GM19193 (cell line): Measurements from ENCODE around the gene BICD1.

Source experiments
- POLR2A ChIP-seq: IDR thresholded peaks from 4 replicates; pipeline ENCODE4 v1.6.1; 2011; ENCODE audit not compliant: insufficient read depth, insufficient read length; ENCODE audit errors: extremely low read depth

Gene BICD1

GRCh38 chr12:32260696-32261095 lies 154.0 kb downstream of the BICD1 start:
- no peak for TF ChIP-seq POLR2A

GRCh38 chr12:32261638-32262037 lies 155.0 kb downstream of the BICD1 start:
- TF ChIP-seq POLR2A: no peak

- TF ChIP-seq POLR2A: no peak
These were observed 158.3 kb downstream of the BICD1 start for GRCh38 chr12:32264961-32265360.

GRCh38 chr12:32265456-32265855 lies 158.8 kb downstream of the BICD1 start:
- TF ChIP-seq POLR2A: no peak

- TF ChIP-seq POLR2A: no peak
These were observed 159.3 kb downstream of the BICD1 start for GRCh38 chr12:32265951-32266350.

GRCh38 chr12:32266756-32267155 lies 160.1 kb downstream of the BICD1 start:
- no peak for TF ChIP-seq POLR2A

GRCh38 chr12:32270818-32271710 lies 164.4 kb downstream of the BICD1 start:
- TF ChIP-seq POLR2A: no peak

- TF ChIP-seq POLR2A: no peak
These were observed 165.8 kb downstream of the BICD1 start for GRCh38 chr12:32272465-32272864.

GRCh38 chr12:32273063-32273522 lies 166.4 kb downstream of the BICD1 start:
- TF ChIP-seq POLR2A: no peak

- peak; percentile 83 for TF ChIP-seq POLR2A
These were observed 167.1 kb downstream of the BICD1 start for GRCh38 chr12:32273712-32274111.

- no peak for TF ChIP-seq POLR2A
These were observed 168.0 kb downstream of the BICD1 start for GRCh38 chr12:32274665-32275064.

- TF ChIP-seq POLR2A: no peak
These were observed 171.1 kb downstream of the BICD1 start for GRCh38 chr12:32277774-32278173.

- TF ChIP-seq POLR2A: no peak
These were observed 174.5 kb downstream of the BICD1 start for GRCh38 chr12:32281098-32281497.

GRCh38 chr12:32284561-32284960 lies 177.9 kb downstream of the BICD1 start:
- no peak for TF ChIP-seq POLR2A

- no peak for TF ChIP-seq POLR2A
These were observed 178.4 kb downstream of the BICD1 start for GRCh38 chr12:32285021-32285420.

- no peak for TF ChIP-seq POLR2A
These were observed 178.8 kb downstream of the BICD1 start for GRCh38 chr12:32285489-32285888.
